Nephron progenitor cell (in vitro differentiated cells): ENCODE results near the gene TNMD.

Source experiments
- DNase-seq: peaks from one replicate; pipeline ENCODE4 v3.0.0; 2021
- H3K27ac Mint-ChIP-seq: 2 replicates; pipeline ENCODE4 v1.8.0; 2021; ENCODE audit warnings: mild to moderate bottlenecking, moderate library complexity, mixed read lengths
- H3K27me3 Mint-ChIP-seq: 2 replicates; pipeline ENCODE4 v1.8.0; 2021; ENCODE audit warnings: mild to moderate bottlenecking, low read depth, mixed read lengths; ENCODE audit not compliant: poor library complexity
- H3K36me3 Mint-ChIP-seq: 2 replicates; pipeline ENCODE4 v1.8.0; 2021; ENCODE audit warnings: low read depth, mixed read lengths
- H3K4me1 Mint-ChIP-seq: 2 replicates; pipeline ENCODE4 v1.8.0; 2021; ENCODE audit warnings: mixed read lengths
- H3K4me3 Mint-ChIP-seq: 2 replicates; pipeline ENCODE4 v1.8.0; 2021; ENCODE audit warnings: mild to moderate bottlenecking, moderate library complexity, mixed read lengths
- H3K9me3 Mint-ChIP-seq: 2 replicates; pipeline ENCODE4 v1.8.0; 2021; ENCODE audit warnings: mild to moderate bottlenecking, moderate library complexity, mixed read lengths
- CTCF ChIP-seq: fragments of 200-600 bp; sonication (generic); IDR thresholded peaks from 2 replicates; pipeline ENCODE4 v1.5.0; 2021; ENCODE audit warnings: antibody characterized with exemption

Gene TNMD

GRCh38 chrX:100635989-100636320 is 51.2 kb downstream of the TNMD start:
- peaks cover 49% of the 10 kb centered on the region for H3K9me3 Mint-ChIP-seq
- peaks cover 12% of the 10 kb centered on the region for H3K4me1 Mint-ChIP-seq
- H3K27me3 Mint-ChIP-seq: no peaks in the 10 kb centered on the region
- no peak for DNase-seq
- no peak for TF ChIP-seq CTCF
- peak overlapping the region; percentile 98 for H3K27ac Mint-ChIP-seq
- peaks cover 29% of the 10 kb centered on the region for H3K36me3 Mint-ChIP-seq
- peak overlapping the region; percentile 88 for H3K4me3 Mint-ChIP-seq

- DNase-seq: peak; percentile 88
- Mint-ChIP-seq H3K36me3 (peaks cover 28% of the 10 kb centered on the region), H3K4me1 (peaks cover 11% of the 10 kb centered on the region), H3K27me3 (no peaks in the 10 kb centered on the region), H3K27ac (peak within 1 kb of the TSS; percentile 98), H3K4me3 (peak within 1 kb of the TSS; percentile 88), H3K9me3 (peaks cover 53% of the 10 kb centered on the region)
- peak; percentile 44 for TF ChIP-seq CTCF
These were observed 51.7 kb downstream of the TNMD start, which contains the start of gene TSPAN6 for GRCh38 chrX:100636321-100636991. TSPAN6 (minus strand) TSS chrX:100636806; CDS start chrX:100636694, 112 bp downstream.

GRCh38 chrX:100642290-100642689 is 57.6 kb downstream of the TNMD start:
- no peak overlapping the region for H3K27ac Mint-ChIP-seq

GRCh38 chrX:100643212-100643611 is 58.5 kb downstream of the TNMD start:
- Mint-ChIP-seq H3K27ac (no peak overlapping the region), H3K36me3 (no peaks in the 10 kb centered on the region), H3K9me3 (peaks cover 36% of the 10 kb centered on the region), H3K27me3 (no peaks in the 10 kb centered on the region), H3K4me3 (no peak overlapping the region), H3K4me1 (peaks cover 30% of the 10 kb centered on the region)
- TF ChIP-seq CTCF: no peak
- no peak for DNase-seq

More at GRCh38 chrX:100642290-100642689, 57.6 kb downstream of the TNMD start:
- Mint-ChIP-seq H3K27me3 (no peaks in the 10 kb centered on the region), H3K9me3 (peaks cover 43% of the 10 kb centered on the region), H3K4me1 (peaks cover 21% of the 10 kb centered on the region), H3K36me3 (no peaks in the 10 kb centered on the region), H3K4me3 (no peak overlapping the region)
- no peak for DNase-seq
- TF ChIP-seq CTCF: no peak

GRCh38 chrX:100643956-100644860 is 59.5 kb downstream of the TNMD start, which contains the start of gene SRPX2:
SRPX2 (plus strand) TSS chrX:100644199; CDS start chrX:100646323, 2,124 bp downstream.
- Mint-ChIP-seq H3K4me1 (peaks cover 39% of the 10 kb centered on the region), H3K4me3 (peak within 1 kb of the TSS; percentile 12), H3K27me3 (no peaks in the 10 kb centered on the region), H3K27ac (peak within 1 kb of the TSS; percentile 13), H3K36me3 (no peaks in the 10 kb centered on the region), H3K9me3 (peaks cover 34% of the 10 kb centered on the region)
- DNase-seq: no peak
- TF ChIP-seq CTCF: no peak
